Kidney (tissue), 14 donors: ENCODE results near the gene MRPS7. TPM values are rescaled to one million over a fixed set of nuclear protein-coding genes. Genes with fewer than 3 reads are reported as not detected.
A peak's percentile ranks its signal among the peaks of the same experiment; 100 is the strongest.

Experiments used
- DNase-seq, 5 donors: peaks; one replicate each; pipeline ENCODE4 v3.0.0-alpha.2; 2013 to 2020
- FAIRE-seq: peaks from 2 replicates; lab custom pipeline; 2012; peaks lifted over from hg19 to GRCh38; lab: Jason Lieb, UNC
- H3K27ac ChIP-seq, 2 donors: one replicate each; pipeline ENCODE4 v1.7.0; 2013; ENCODE audit warnings: low read depth in 2 of 2, low read length in 2 of 2, inconsistent platforms in 1 of 2
- H3K27me3 ChIP-seq: one replicate; pipeline ENCODE4 v1.7.1; 2013; ENCODE audit warnings: low read length, inconsistent platforms; ENCODE audit not compliant: control insufficient read depth, insufficient read depth
- H3K36me3 ChIP-seq, 3 donors: one replicate each; pipeline versions ENCODE4 v1.7.0 to v1.7.1; 2013; ENCODE audit warnings: low read length in 3 of 3, control low read depth in 1 of 3, inconsistent platforms in 1 of 3; ENCODE audit not compliant: insufficient read depth in 3 of 3, control insufficient read depth in 2 of 3
- H3K4me1 ChIP-seq, 3 donors: one replicate each; pipeline versions ENCODE4 v1.7.0 to v1.7.1; 2013; ENCODE audit warnings: low read length in 3 of 3, inconsistent platforms in 1 of 3, low read depth in 1 of 3; ENCODE audit not compliant: control insufficient read depth in 2 of 3, insufficient read depth in 2 of 3
- H3K4me3 ChIP-seq, 3 donors: one replicate each; pipeline versions ENCODE4 v1.7.0 to v1.8.1; 2013; ENCODE audit warnings: low read length in 3 of 3, control low read depth in 1 of 3, inconsistent platforms in 1 of 3
- H3K9ac ChIP-seq, 3 donors: one replicate each; pipeline versions ENCODE4 v1.7.0 to v1.7.1; 2013; ENCODE audit warnings: low read length in 3 of 3, control low read depth in 1 of 3, inconsistent platforms in 1 of 3
- H3K9me3 ChIP-seq, 3 donors: one replicate each; pipeline versions ENCODE4 v1.7.0 to v1.7.1; 2013; ENCODE audit warnings: low read length in 3 of 3, control low read depth in 1 of 3, inconsistent platforms in 1 of 3; ENCODE audit not compliant: control insufficient read depth in 2 of 3, insufficient read depth in 1 of 3
- CTCF ChIP-seq: IDR thresholded peaks from 3 replicates; pipeline ENCODE4 v1.5.1; 2012; ENCODE audit warnings: mild to moderate bottlenecking, moderate library complexity, borderline replicate concordance; ENCODE audit not compliant: insufficient read depth; ENCODE audit errors: extremely low read depth
- intact Hi-C: fragments of 100-400 bp; cut with DNase I; formaldehyde crosslinking; loops from one replicate; pipeline ENCODE4 v1.11.1; 2022
- polyA plus RNA-seq: library from polyadenylated mRNA; stranded (reverse); fragments of 350-450 nt; fragmentation: Illumina TruSeq; extraction: RNeasy Lipid Tissue Mini Kit (QIAGEN cat#74804); gene quantifications from one replicate; pipeline ENCODE4 v1.2.3, GENCODE V29; 2014; ENCODE audit warnings: low read depth, low replicate concordance; ENCODE audit not compliant: insufficient read depth
- total RNA-seq: library from RNA; stranded (reverse); fragmentation: NEBNext Ultra II Directional; extraction: Animal tissue kit (Norgen Biotek cat#: 25700); gene quantifications from one replicate; pipeline ENCODE4 v1.2.1, GENCODE V29; 2021
- donor health status: control.
- donor health status: control.
- donor health status: control.
- donor health status: control.
- donor health status: control.
- donor health status: DM: yes; HTN: yes; CAD: no.
- donor health status: Normal renal cell carcinoma (clear cell type).

MRPS7 gene
- total and polyA plus RNA-seq, 2 donors from 2014 or later, result 46.4 to 134 TPM

GRCh38 chr17:75313941-75314551 lies 52.4 kb downstream of the MRPS7 start:
- H3K27ac ChIP-seq, result peak overlapping the region in 1 of 2 donors; percentile 47
- H3K9me3 ChIP-seq, result no peaks in the 10 kb centered on the region
- DNase-seq (no peak), FAIRE-seq (no peak)
- TF ChIP-seq CTCF, result no peak
- peaks cover 0 to 11% (median 4%) of the 10 kb centered on the region in 3 donors for H3K36me3 ChIP-seq
- H3K9ac ChIP-seq, result no peak overlapping the region
- no peaks in the 10 kb centered on the region for H3K27me3 ChIP-seq
- H3K4me3 ChIP-seq, result no peak overlapping the region
- intact Hi-C loops, result no loop called here
- H3K4me1 ChIP-seq, result peaks cover 0 to 4% (median 0%) of the 10 kb centered on the region in 3 donors

- peaks cover 0 to 2% (median 0%) of the 10 kb centered on the region in 3 donors for H3K4me1 ChIP-seq
- H3K36me3 ChIP-seq, result peaks cover 0 to 22% (median 7%) of the 10 kb centered on the region in 3 donors
- no peaks in the 10 kb centered on the region for H3K27me3 ChIP-seq
- intact Hi-C loops, result no loop called here
- H3K27ac ChIP-seq, result no peak overlapping the region
- no peak overlapping the region for H3K9ac ChIP-seq
- H3K9me3 ChIP-seq, result no peaks in the 10 kb centered on the region
- no peak for TF ChIP-seq CTCF
- FAIRE-seq (no peak), DNase-seq (no peak)
- no peak overlapping the region for H3K4me3 ChIP-seq
These were observed 54.0 kb downstream of the MRPS7 start for GRCh38 chr17:75315541-75316243.

Other genes with a start within 250 kb of the MRPS7 start
- gene MRPL58, start 249.2 kb upstream of the MRPS7 start, total RNA-seq, result 23.1 TPM
- 84.5 TPM for gene MRPL58, start 249.2 kb upstream of the MRPS7 start, polyA plus RNA-seq
- 261 TPM for gene ATP5PD, start 214.9 kb upstream of the MRPS7 start, total RNA-seq
- gene ATP5PD, start 214.9 kb upstream of the MRPS7 start, polyA plus RNA-seq, result 916 TPM
- gene KCTD2, start 214.7 kb upstream of the MRPS7 start, total RNA-seq, result 30.2 TPM
- 26.0 TPM for gene KCTD2, start 214.7 kb upstream of the MRPS7 start, polyA plus RNA-seq
- gene SLC16A5, start 173.9 kb upstream of the MRPS7 start, total RNA-seq, result 184 TPM
- 28.4 TPM for gene SLC16A5, start 173.9 kb upstream of the MRPS7 start, polyA plus RNA-seq
- gene ARMC7, start 151.9 kb upstream of the MRPS7 start, total RNA-seq, result 31.8 TPM
- 35.1 TPM for gene ARMC7, start 151.9 kb upstream of the MRPS7 start, polyA plus RNA-seq
- 59.4 TPM for gene NT5C, start 130.1 kb upstream of the MRPS7 start, total RNA-seq
- gene NT5C, start 130.1 kb upstream of the MRPS7 start, polyA plus RNA-seq, result 74.9 TPM
- 76.4 TPM for gene JPT1, start 107.4 kb upstream of the MRPS7 start, total RNA-seq
- gene JPT1, start 107.4 kb upstream of the MRPS7 start, polyA plus RNA-seq, result 122 TPM
- 315 TPM for gene SUMO2, start 78.9 kb upstream of the MRPS7 start, total RNA-seq
- gene SUMO2, start 78.9 kb upstream of the MRPS7 start, polyA plus RNA-seq, result 279 TPM
- 67.1 TPM for gene NUP85, start 56.2 kb upstream of the MRPS7 start, total RNA-seq
- 23.9 TPM for gene NUP85, start 56.2 kb upstream of the MRPS7 start, polyA plus RNA-seq
- 49.2 TPM for gene GGA3, start 273 bp upstream of the MRPS7 start, total RNA-seq
- gene GGA3, start 273 bp upstream of the MRPS7 start, polyA plus RNA-seq, result 8.0 TPM
- 30.1 TPM for gene MIF4GD, start 9.4 kb downstream of the MRPS7 start, total RNA-seq
- 28.2 TPM for gene MIF4GD, start 9.4 kb downstream of the MRPS7 start, polyA plus RNA-seq
- 11.2 TPM for gene SLC25A19, start 27.6 kb downstream of the MRPS7 start, total RNA-seq
- 15.3 TPM for gene SLC25A19, start 27.6 kb downstream of the MRPS7 start, polyA plus RNA-seq
- gene GRB2, start 143.8 kb downstream of the MRPS7 start, total RNA-seq, result 119 TPM
- 65.3 TPM for gene GRB2, start 143.8 kb downstream of the MRPS7 start, polyA plus RNA-seq
- 82.6 TPM for gene TMEM94, start 194.8 kb downstream of the MRPS7 start, total RNA-seq
- 49.6 TPM for gene TMEM94, start 194.8 kb downstream of the MRPS7 start, polyA plus RNA-seq